H9 (cell line): ENCODE data around the gene NFATC4. TPM values are rescaled to one million over a fixed set of nuclear protein-coding genes. Genes with fewer than 3 reads are reported as not detected.

Source experiments
- DNase-seq: peaks from one replicate; pipeline ENCODE4 v3.0.0-alpha.2; 2017
- H2AFZ ChIP-seq: one replicate; pipeline ENCODE4 v1.6.1; 2013; ENCODE audit warnings: mild to moderate bottlenecking, low read length, control low read depth, moderate library complexity
- H2AK5ac ChIP-seq: 2 replicates; pipeline ENCODE4 v1.6.1; 2013; ENCODE audit warnings: low read length, control low read depth, mixed read lengths; ENCODE audit not compliant: insufficient read length
- H2BK120ac ChIP-seq: one replicate; pipeline ENCODE4 v1.6.1; 2013; ENCODE audit warnings: low read depth, mild to moderate bottlenecking, low read length, control low read depth, inconsistent platforms; ENCODE audit not compliant: poor library complexity, severe bottlenecking
- H2BK12ac ChIP-seq: 2 replicates; pipeline ENCODE4 v1.6.1; 2013; ENCODE audit warnings: low read length, control low read depth, mixed read lengths, low read depth; ENCODE audit not compliant: insufficient read length
- H2BK15ac ChIP-seq: 2 replicates; pipeline ENCODE4 v1.6.1; 2013; ENCODE audit warnings: low read depth, low read length, control low read depth
- H2BK20ac ChIP-seq: one replicate; pipeline ENCODE4 v1.6.1; 2013; ENCODE audit warnings: low read depth, mild to moderate bottlenecking, low read length, control low read depth, inconsistent platforms; ENCODE audit not compliant: poor library complexity, severe bottlenecking
- H2BK5ac ChIP-seq: 2 replicates; pipeline ENCODE4 v1.6.1; 2013; ENCODE audit warnings: low read length, control low read depth, mixed read lengths; ENCODE audit not compliant: insufficient read length
- H3K14ac ChIP-seq: 2 replicates; pipeline ENCODE4 v1.6.1; 2013; ENCODE audit warnings: low read length, control low read depth; ENCODE audit not compliant: insufficient read depth
- H3K18ac ChIP-seq: 2 replicates; pipeline ENCODE4 v1.6.1; 2013; ENCODE audit warnings: low read depth, mild to moderate bottlenecking, mixed read lengths, low read length, control low read depth; ENCODE audit not compliant: insufficient read length
- H3K23ac ChIP-seq: 2 replicates; pipeline ENCODE4 v1.6.1; 2013; ENCODE audit warnings: low read length, control low read depth, mixed read lengths, low read depth; ENCODE audit not compliant: insufficient read length
- H3K23me2 ChIP-seq: 2 replicates; pipeline ENCODE4 v1.6.1; 2013; ENCODE audit warnings: low read depth, mild to moderate bottlenecking, mixed read lengths, low read length, control low read depth; ENCODE audit not compliant: insufficient read length, poor library complexity, severe bottlenecking
- H3K27ac ChIP-seq: 2 replicates; pipeline ENCODE4 v1.5.1; 2013; ENCODE audit warnings: low read length, control low read depth, mixed read lengths, low read depth; ENCODE audit not compliant: insufficient read length
- H3K27me3 ChIP-seq: 2 replicates; pipeline ENCODE4 v1.6.1; 2013; ENCODE audit warnings: low read length, control low read depth, inconsistent platforms; ENCODE audit not compliant: insufficient read depth
- H3K4ac ChIP-seq: 2 replicates; pipeline ENCODE4 v1.6.1; 2013; ENCODE audit warnings: low read depth, mild to moderate bottlenecking, control low read depth, inconsistent platforms, low read length, moderate library complexity
- H3K4me1 ChIP-seq: 2 replicates; pipeline ENCODE4 v1.6.1; 2013; ENCODE audit warnings: low read length, control low read depth, inconsistent platforms; ENCODE audit not compliant: insufficient read depth
- H3K4me2 ChIP-seq: 2 replicates; pipeline ENCODE4 v1.6.1; 2013; ENCODE audit warnings: low read length, control low read depth, mixed read lengths; ENCODE audit not compliant: insufficient read length, insufficient read depth
- H3K56ac ChIP-seq: 2 replicates; pipeline ENCODE4 v1.6.1; 2013; ENCODE audit warnings: low read depth, mild to moderate bottlenecking, mixed read lengths, low read length, control low read depth; ENCODE audit not compliant: insufficient read length
- H3K79me1 ChIP-seq: 2 replicates; pipeline ENCODE4 v1.6.1; 2013; ENCODE audit warnings: low read depth, mild to moderate bottlenecking, moderate library complexity, low read length, control low read depth, inconsistent platforms; ENCODE audit not compliant: insufficient read depth, poor library complexity, severe bottlenecking
- H3K79me2 ChIP-seq: 2 replicates; pipeline ENCODE4 v1.6.1; 2013; ENCODE audit warnings: low read length, control low read depth, inconsistent platforms; ENCODE audit not compliant: insufficient read depth
- H3K9ac ChIP-seq: 2 replicates; pipeline ENCODE4 v1.6.1; 2013; ENCODE audit warnings: low read length, control low read depth, mixed read lengths; ENCODE audit not compliant: insufficient read length; ENCODE audit errors: extremely low read depth
- H3K9me3 ChIP-seq: one replicate; pipeline ENCODE4 v1.6.1; 2013; ENCODE audit warnings: low read depth, low read length, inconsistent platforms; ENCODE audit not compliant: control insufficient read depth
- H3T11ph ChIP-seq: one replicate; pipeline ENCODE4 v1.6.1; 2013; ENCODE audit warnings: mild to moderate bottlenecking, low read length, control low read depth, inconsistent platforms
- H4K20me1 ChIP-seq: one replicate; pipeline ENCODE4 v1.6.1; 2013; ENCODE audit not compliant: control insufficient read depth, insufficient read length, insufficient read depth
- H4K5ac ChIP-seq: 2 replicates; pipeline ENCODE4 v1.6.1; 2013; ENCODE audit warnings: low read depth, mild to moderate bottlenecking, mixed read lengths, low read length, control low read depth; ENCODE audit not compliant: insufficient read length
- H4K8ac ChIP-seq: replicated peaks from 2 replicates; pipeline ENCODE4 v1.6.1; 2013; ENCODE audit warnings: low read length, control low read depth, mixed read lengths, low read depth; ENCODE audit not compliant: insufficient read length
- H4K91ac ChIP-seq: 2 replicates; pipeline ENCODE4 v1.6.1; 2013; ENCODE audit warnings: low read depth, mild to moderate bottlenecking, moderate library complexity, mixed read lengths, low read length, control low read depth; ENCODE audit not compliant: insufficient read length
- H3K27ac Mint-ChIP-seq, 3 experiments: 2 replicates in 2 of 3; 3 replicates in 1 of 3; pipeline ENCODE4 v1.8.0; 2020 to 2021; ENCODE audit warnings: mixed read lengths in 3 of 3, mild to moderate bottlenecking in 1 of 3, moderate library complexity in 1 of 3
- H3K27me3 Mint-ChIP-seq: 2 replicates; pipeline ENCODE4 v1.8.0; 2021; ENCODE audit warnings: low read depth, mild to moderate bottlenecking, moderate library complexity, mixed read lengths
- H3K36me3 Mint-ChIP-seq, 3 experiments: 2 replicates in 2 of 3; 3 replicates in 1 of 3; pipeline ENCODE4 v1.8.0; 2020 to 2021; ENCODE audit warnings: low read depth in 3 of 3, mixed read lengths in 3 of 3; ENCODE audit not compliant: insufficient read depth in 1 of 3
- H3K4me1 Mint-ChIP-seq, 2 experiments: 2 replicates each; pipeline ENCODE4 v1.8.0; 2020; ENCODE audit warnings: mixed read lengths in 2 of 2
- H3K4me3 Mint-ChIP-seq, 2 experiments: 2 replicates in 1 of 2; 3 replicates in 1 of 2; pipeline ENCODE4 v1.8.0; 2020 to 2021; ENCODE audit warnings: mild to moderate bottlenecking in 2 of 2, mixed read lengths in 2 of 2, moderate library complexity in 1 of 2
- H3K9me3 Mint-ChIP-seq, 2 experiments: 2 replicates in 1 of 2; 3 replicates in 1 of 2; pipeline ENCODE4 v1.8.0; 2020; ENCODE audit warnings: mild to moderate bottlenecking in 2 of 2, mixed read lengths in 2 of 2, moderate library complexity in 1 of 2
- WGBS: extraction: QIAGEN DNeasy Blood & Tissue Kit; methylation state at CpG from one replicate; pipeline ENCODE4 v1.1.7; 2013; ENCODE audit warnings: missing lambda C conversion rate, low lambda C conversion rate, mixed read lengths; ENCODE audit not compliant: insufficient read length; ENCODE audit errors: extremely low coverage; 5-methylcytosine and 5-hydroxymethylcytosine counted together
- total RNA-seq: library from RNA; stranded (reverse); gene quantifications from 2 replicates; pipeline ENCODE4 v1.2.1, GENCODE V29; 2021
- TF ChIP-seq, protein P1 (sequence below): fragments of 200-600 bp; sonication (generic); conservative IDR thresholded peaks from 3 replicates; pipeline ENCODE4 v1.8.0; 2021; ENCODE audit warnings: antibody characterized with exemption, mild to moderate bottlenecking

NFATC4 gene
- total RNA-seq, 1 experiment from 2014 or later = 46.4 TPM

DNA sequence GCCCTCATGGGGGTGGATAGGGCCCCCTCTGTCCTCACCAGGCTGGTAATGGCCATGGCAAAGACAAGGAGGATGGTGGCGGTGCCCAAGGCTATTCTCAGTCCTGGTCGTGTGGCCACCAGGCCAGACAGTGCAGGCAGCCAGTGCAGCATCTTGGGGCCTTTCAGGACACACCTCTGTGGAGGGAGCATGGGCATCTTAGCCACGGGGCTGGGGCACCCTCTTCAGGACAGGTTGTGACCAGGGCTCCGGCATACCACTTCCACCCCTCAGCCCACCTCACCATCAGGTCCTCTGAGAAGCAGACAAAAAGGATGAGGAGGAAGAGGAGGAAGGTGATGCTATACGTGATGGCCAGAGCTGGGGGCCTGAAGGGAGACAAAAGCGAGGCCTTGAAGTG lies 44.0 kb upstream of the NFATC4 start:
- no peak overlapping the region for H3K23ac ChIP-seq
- H3K9ac ChIP-seq = no peak overlapping the region
- H3K79me2 ChIP-seq = no peaks in the 10 kb centered on the region
- no peak overlapping the region for H3K56ac ChIP-seq
- no peaks in the 10 kb centered on the region for H3K79me1 ChIP-seq
- no peaks in the 10 kb centered on the region; a peak in 2 of 5 replicates for H3K9me3 Mint-ChIP-seq
- no peaks in the 10 kb centered on the region for H4K20me1 ChIP-seq
- no peak overlapping the region for H2BK15ac ChIP-seq
- no peak overlapping the region for H4K91ac ChIP-seq
- no peak overlapping the region; the same call in 1 of the 2 replicates for H3K14ac ChIP-seq
- no peaks in the 10 kb centered on the region for H3K4me1 Mint-ChIP-seq
- H3K9me3 ChIP-seq = no peaks in the 10 kb centered on the region
- no peak overlapping the region for H3T11ph ChIP-seq
- H3K4ac ChIP-seq = no peak overlapping the region
- H3K4me1 ChIP-seq = no peaks in the 10 kb centered on the region
- H2BK12ac ChIP-seq = no peak overlapping the region
- H2BK5ac ChIP-seq = no peak overlapping the region
- H3K27me3 ChIP-seq = peaks cover 2% of the 10 kb centered on the region; the same call in 1 of the 2 replicates
- H3K36me3 Mint-ChIP-seq = no peaks in the 10 kb centered on the region
- no peak overlapping the region for H2BK120ac ChIP-seq
- H4K5ac ChIP-seq = no peak overlapping the region
- no peak overlapping the region for H2BK20ac ChIP-seq
- no peak overlapping the region for H3K4me3 Mint-ChIP-seq
- no peak for DNase-seq
- no peaks in the 10 kb centered on the region for H3K23me2 ChIP-seq
- no CpG with 5 or more reads among the region's 6 CpGs for WGBS
- no peak overlapping the region for H3K4me2 ChIP-seq
- no peak overlapping the region for H3K27ac ChIP-seq
- no peak overlapping the region for H2AFZ ChIP-seq
- no peak overlapping the region for H4K8ac ChIP-seq
- TF ChIP-seq, protein P1, sequence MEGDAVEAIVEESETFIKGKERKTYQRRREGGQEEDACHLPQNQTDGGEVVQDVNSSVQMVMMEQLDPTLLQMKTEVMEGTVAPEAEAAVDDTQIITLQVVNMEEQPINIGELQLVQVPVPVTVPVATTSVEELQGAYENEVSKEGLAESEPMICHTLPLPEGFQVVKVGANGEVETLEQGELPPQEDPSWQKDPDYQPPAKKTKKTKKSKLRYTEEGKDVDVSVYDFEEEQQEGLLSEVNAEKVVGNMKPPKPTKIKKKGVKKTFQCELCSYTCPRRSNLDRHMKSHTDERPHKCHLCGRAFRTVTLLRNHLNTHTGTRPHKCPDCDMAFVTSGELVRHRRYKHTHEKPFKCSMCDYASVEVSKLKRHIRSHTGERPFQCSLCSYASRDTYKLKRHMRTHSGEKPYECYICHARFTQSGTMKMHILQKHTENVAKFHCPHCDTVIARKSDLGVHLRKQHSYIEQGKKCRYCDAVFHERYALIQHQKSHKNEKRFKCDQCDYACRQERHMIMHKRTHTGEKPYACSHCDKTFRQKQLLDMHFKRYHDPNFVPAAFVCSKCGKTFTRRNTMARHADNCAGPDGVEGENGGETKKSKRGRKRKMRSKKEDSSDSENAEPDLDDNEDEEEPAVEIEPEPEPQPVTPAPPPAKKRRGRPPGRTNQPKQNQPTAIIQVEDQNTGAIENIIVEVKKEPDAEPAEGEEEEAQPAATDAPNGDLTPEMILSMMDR = no peak
- H3K18ac ChIP-seq = no peak overlapping the region
- H3K27ac Mint-ChIP-seq = no peak overlapping the region
- no peak overlapping the region for H2AK5ac ChIP-seq
- peaks cover 61% of the 10 kb centered on the region for H3K27me3 Mint-ChIP-seq
